Measurements from ENCODE around the gene PDP2. TPM values are rescaled to one million over a fixed set of nuclear protein-coding genes. Genes with fewer than 3 reads are reported as not detected.
A peak's percentile ranks its signal among the peaks of the same experiment; 100 is the strongest.

Gene PDP2
- polyA plus RNA-seq, 1 of the 3 experiments (the other 2 are of a cell fraction): 4.7 TPM

DNA sequence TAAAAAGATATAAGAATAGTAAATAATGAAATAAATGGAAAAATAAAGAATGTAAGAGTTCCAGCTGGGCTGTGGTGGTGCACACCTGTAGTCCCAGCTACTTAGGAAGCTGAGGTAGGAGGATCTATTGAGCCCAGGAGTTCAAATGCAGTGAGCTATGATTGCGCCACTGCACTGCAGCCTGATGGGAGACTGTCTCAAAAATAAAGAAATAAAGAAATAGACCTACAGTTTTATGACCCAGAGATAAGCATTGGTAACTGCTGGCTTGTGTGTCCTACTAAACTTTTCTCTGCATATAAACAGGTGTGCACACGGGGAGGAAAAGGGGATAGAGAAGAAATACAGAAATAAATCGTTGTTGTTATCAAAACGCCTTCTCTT lies 7.8 kb upstream of the PDP2 start:
- Histone ChIP-seq H3F3A (replicated peaks; ENCODE audit: insufficient read depth) (peaks cover 18% of the 10 kb centered on the region), H3K79me2 (ENCODE audit: insufficient read depth) (no peaks in the 10 kb centered on the region), H3K36me3 (replicated peaks in 1 of 2; ENCODE audit: control insufficient read depth in 1 of 2, insufficient read depth in 2 of 2, low read length in 1 of 2) (no peaks in the 10 kb centered on the region), H3K9ac (peak overlapping the region; percentile 36; the same call in 1 of the 2 replicates), H3K4me3 (ENCODE audit: low read depth in 2 of 2, low read length in 1 of 2) (peak overlapping the region; percentile 12 to 59; a peak in 2 of 4 replicates), H4K20me1 (ENCODE audit: insufficient read depth) (no peaks in the 10 kb centered on the region), H3K4me1 (ENCODE audit: control insufficient read depth in 1 of 2, insufficient read depth in 2 of 2, low read depth in 1 of 2, low read length in 1 of 2) (peaks cover 3 to 5% of the 10 kb centered on the region in 2 experiments; a peak in 3 of 4 replicates), H3K27me3 (ENCODE audit: insufficient read depth) (no peaks in the 10 kb centered on the region), H3K9me2 (no peaks in the 10 kb centered on the region), H3K27ac (ENCODE audit: low read depth in 2 of 2, low read length in 1 of 2) (peak overlapping the region in 1 of 2 experiments; percentile 55; a peak in 1 of 4 replicates), H2AFZ (ENCODE audit: low read depth) (peak overlapping the region; percentile 92), H3K9me3 (no peaks in the 10 kb centered on the region), H3K4me2 (peak overlapping the region; percentile 83)
- POLR2A ChIA-PET: interaction anchor here (0.8 to 1.5 kb wide), 2 partner anchors 42 to 121 kb away, joined by 4 to 5 read pairs; partner anchors contain the start of genes DYNC1LI2 and NAE1
- DNase-seq: no peak
- 87% methylated on average over 4 of the region's 4 CpGs for WGBS (ENCODE audit: low lambda C conversion rate)
- TF ChIP-seq SMC3 (IDR thresholded peaks at IDR 0.05; ENCODE audit: low read depth, low read length) (no peak), SIN3A (IDR thresholded peaks at IDR 0.05; ENCODE audit: borderline replicate concordance, low read depth, low read length) (no peak), FOXM1 (IDR thresholded peaks at IDR 0.05; ENCODE audit: low read depth) (no peak), RXRA (IDR thresholded peaks at IDR 0.05; ENCODE audit: borderline replicate concordance, low read depth) (no peak), MXI1 (IDR thresholded peaks at IDR 0.05; ENCODE audit: low read depth, low read length) (no peak), TAF1 (IDR thresholded peaks at IDR 0.05; ENCODE audit: borderline replicate concordance, low read depth, low read length) (no peak), RCOR1 (IDR thresholded peaks at IDR 0.05; ENCODE audit: low read length) (no peak), NRF1 (IDR thresholded peaks at IDR 0.05; ENCODE audit: low read depth, low read length) (no peak), JUND (IDR thresholded peaks at IDR 0.05) (no peak), CHD2 (IDR thresholded peaks at IDR 0.05; ENCODE audit: low read length, partially characterized antibody) (no peak), POLR2AphosphoS5 (IDR thresholded peaks at IDR 0.05; ENCODE audit: low read depth, low read length) (no peak), YY1 (IDR thresholded peaks at IDR 0.05; ENCODE audit: low read depth) (no peak), EP300 (IDR thresholded peaks at IDR 0.05; ENCODE audit: borderline replicate concordance in 1 of 2, low read depth in 1 of 2, low read length in 1 of 2) (no peak)
- TF ChIP-seq, protein P1, sequence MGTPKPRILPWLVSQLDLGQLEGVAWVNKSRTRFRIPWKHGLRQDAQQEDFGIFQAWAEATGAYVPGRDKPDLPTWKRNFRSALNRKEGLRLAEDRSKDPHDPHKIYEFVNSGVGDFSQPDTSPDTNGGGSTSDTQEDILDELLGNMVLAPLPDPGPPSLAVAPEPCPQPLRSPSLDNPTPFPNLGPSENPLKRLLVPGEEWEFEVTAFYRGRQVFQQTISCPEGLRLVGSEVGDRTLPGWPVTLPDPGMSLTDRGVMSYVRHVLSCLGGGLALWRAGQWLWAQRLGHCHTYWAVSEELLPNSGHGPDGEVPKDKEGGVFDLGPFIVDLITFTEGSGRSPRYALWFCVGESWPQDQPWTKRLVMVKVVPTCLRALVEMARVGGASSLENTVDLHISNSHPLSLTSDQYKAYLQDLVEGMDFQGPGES (IDR thresholded peaks at IDR 0.05; ENCODE audit: low read depth, low read length): no peak
- TF ChIP-seq, protein P2, sequence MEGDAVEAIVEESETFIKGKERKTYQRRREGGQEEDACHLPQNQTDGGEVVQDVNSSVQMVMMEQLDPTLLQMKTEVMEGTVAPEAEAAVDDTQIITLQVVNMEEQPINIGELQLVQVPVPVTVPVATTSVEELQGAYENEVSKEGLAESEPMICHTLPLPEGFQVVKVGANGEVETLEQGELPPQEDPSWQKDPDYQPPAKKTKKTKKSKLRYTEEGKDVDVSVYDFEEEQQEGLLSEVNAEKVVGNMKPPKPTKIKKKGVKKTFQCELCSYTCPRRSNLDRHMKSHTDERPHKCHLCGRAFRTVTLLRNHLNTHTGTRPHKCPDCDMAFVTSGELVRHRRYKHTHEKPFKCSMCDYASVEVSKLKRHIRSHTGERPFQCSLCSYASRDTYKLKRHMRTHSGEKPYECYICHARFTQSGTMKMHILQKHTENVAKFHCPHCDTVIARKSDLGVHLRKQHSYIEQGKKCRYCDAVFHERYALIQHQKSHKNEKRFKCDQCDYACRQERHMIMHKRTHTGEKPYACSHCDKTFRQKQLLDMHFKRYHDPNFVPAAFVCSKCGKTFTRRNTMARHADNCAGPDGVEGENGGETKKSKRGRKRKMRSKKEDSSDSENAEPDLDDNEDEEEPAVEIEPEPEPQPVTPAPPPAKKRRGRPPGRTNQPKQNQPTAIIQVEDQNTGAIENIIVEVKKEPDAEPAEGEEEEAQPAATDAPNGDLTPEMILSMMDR (IDR thresholded peaks at IDR 0.05): no peak
- TF ChIP-seq, protein P3, sequence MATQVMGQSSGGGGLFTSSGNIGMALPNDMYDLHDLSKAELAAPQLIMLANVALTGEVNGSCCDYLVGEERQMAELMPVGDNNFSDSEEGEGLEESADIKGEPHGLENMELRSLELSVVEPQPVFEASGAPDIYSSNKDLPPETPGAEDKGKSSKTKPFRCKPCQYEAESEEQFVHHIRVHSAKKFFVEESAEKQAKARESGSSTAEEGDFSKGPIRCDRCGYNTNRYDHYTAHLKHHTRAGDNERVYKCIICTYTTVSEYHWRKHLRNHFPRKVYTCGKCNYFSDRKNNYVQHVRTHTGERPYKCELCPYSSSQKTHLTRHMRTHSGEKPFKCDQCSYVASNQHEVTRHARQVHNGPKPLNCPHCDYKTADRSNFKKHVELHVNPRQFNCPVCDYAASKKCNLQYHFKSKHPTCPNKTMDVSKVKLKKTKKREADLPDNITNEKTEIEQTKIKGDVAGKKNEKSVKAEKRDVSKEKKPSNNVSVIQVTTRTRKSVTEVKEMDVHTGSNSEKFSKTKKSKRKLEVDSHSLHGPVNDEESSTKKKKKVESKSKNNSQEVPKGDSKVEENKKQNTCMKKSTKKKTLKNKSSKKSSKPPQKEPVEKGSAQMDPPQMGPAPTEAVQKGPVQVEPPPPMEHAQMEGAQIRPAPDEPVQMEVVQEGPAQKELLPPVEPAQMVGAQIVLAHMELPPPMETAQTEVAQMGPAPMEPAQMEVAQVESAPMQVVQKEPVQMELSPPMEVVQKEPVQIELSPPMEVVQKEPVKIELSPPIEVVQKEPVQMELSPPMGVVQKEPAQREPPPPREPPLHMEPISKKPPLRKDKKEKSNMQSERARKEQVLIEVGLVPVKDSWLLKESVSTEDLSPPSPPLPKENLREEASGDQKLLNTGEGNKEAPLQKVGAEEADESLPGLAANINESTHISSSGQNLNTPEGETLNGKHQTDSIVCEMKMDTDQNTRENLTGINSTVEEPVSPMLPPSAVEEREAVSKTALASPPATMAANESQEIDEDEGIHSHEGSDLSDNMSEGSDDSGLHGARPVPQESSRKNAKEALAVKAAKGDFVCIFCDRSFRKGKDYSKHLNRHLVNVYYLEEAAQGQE (IDR thresholded peaks at IDR 0.05; ENCODE audit: low read depth, low read length): no peak
- TF ChIP-seq, protein P4, sequence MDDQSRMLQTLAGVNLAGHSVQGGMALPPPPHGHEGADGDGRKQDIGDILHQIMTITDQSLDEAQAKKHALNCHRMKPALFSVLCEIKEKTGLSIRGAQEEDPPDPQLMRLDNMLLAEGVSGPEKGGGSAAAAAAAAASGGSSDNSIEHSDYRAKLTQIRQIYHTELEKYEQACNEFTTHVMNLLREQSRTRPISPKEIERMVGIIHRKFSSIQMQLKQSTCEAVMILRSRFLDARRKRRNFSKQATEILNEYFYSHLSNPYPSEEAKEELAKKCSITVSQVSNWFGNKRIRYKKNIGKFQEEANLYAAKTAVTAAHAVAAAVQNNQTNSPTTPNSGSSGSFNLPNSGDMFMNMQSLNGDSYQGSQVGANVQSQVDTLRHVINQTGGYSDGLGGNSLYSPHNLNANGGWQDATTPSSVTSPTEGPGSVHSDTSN (IDR thresholded peaks at IDR 0.05): no peak
- TF ChIP-seq, protein P5, sequence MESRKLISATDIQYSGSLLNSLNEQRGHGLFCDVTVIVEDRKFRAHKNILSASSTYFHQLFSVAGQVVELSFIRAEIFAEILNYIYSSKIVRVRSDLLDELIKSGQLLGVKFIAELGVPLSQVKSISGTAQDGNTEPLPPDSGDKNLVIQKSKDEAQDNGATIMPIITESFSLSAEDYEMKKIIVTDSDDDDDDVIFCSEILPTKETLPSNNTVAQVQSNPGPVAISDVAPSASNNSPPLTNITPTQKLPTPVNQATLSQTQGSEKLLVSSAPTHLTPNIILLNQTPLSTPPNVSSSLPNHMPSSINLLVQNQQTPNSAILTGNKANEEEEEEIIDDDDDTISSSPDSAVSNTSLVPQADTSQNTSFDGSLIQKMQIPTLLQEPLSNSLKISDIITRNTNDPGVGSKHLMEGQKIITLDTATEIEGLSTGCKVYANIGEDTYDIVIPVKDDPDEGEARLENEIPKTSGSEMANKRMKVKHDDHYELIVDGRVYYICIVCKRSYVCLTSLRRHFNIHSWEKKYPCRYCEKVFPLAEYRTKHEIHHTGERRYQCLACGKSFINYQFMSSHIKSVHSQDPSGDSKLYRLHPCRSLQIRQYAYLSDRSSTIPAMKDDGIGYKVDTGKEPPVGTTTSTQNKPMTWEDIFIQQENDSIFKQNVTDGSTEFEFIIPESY (IDR thresholded peaks at IDR 0.05; ENCODE audit: borderline replicate concordance, low read depth): no peak
- CTCF ChIA-PET: interaction anchor here (0.6 to 4.1 kb wide), 42 partner anchors 10 to 466 kb away, joined by 3 to 26 read pairs (median 5); partner anchors contain the start of genes CMTM3, NAE1 and RRAD
